K562 (cell line): ENCODE results near the gene PIH1D1. TPM values are rescaled to one million over a fixed set of nuclear protein-coding genes. Genes with fewer than 3 reads are reported as not detected.

ENCODE experiments used
- ASH1L ChIP-seq: fragments of 450-650 bp; IDR thresholded peaks from 2 replicates; pipeline ENCODE4 v1.6.1; 2018; ENCODE audit warnings: borderline replicate concordance, mild to moderate bottlenecking, low read depth; ENCODE audit not compliant: partially characterized antibody
- BMI1 ChIP-seq: fragments of 150-350 bp; IDR thresholded peaks from 2 replicates; pipeline ENCODE4 v1.6.1; 2014; ENCODE audit warnings: low read length
- CC2D1A ChIP-seq: fragments of 450-650 bp; IDR thresholded peaks from 2 replicates; pipeline ENCODE4 v1.6.1; 2017; ENCODE audit warnings: mild to moderate bottlenecking
- CREM ChIP-seq: IDR thresholded peaks from 2 replicates; pipeline ENCODE4 v1.6.1; 2014; ENCODE audit warnings: antibody characterized with exemption, low read depth
- EP300 ChIP-seq: IDR thresholded peaks from 2 replicates; pipeline ENCODE4 v1.6.1; 2012; ENCODE audit warnings: low read length, improper control_type of control experiment
- FOXP1 ChIP-seq: sonication (generic); formaldehyde crosslinking; IDR thresholded peaks from 2 replicates; pipeline ENCODE4 v1.8.0; 2022; ENCODE audit warnings: mild to moderate bottlenecking, missing genetic modification reagents
- KLF16 ChIP-seq: IDR thresholded peaks from 2 replicates; pipeline ENCODE4 v1.6.1; 2016; ENCODE audit warnings: antibody characterized with exemption
- NEUROD1 ChIP-seq: fragments of 150-350 bp; IDR thresholded peaks from 2 replicates; pipeline ENCODE4 v1.6.1; 2014; ENCODE audit warnings: borderline replicate concordance, low read length, low read depth; ENCODE audit not compliant: partially characterized antibody
- PHF21A ChIP-seq: fragments of 450-650 bp; IDR thresholded peaks from 2 replicates; pipeline ENCODE4 v1.6.1; 2017; ENCODE audit warnings: low read depth, borderline replicate concordance
- PKNOX1 ChIP-seq: fragments of 450-650 bp; IDR thresholded peaks from 2 replicates; pipeline ENCODE4 v1.6.1; 2016
- RREB1 ChIP-seq: fragments of 250-450 bp; sonication (Bioruptor Pico); IDR thresholded peaks from 2 replicates; pipeline ENCODE4 v1.4.0; 2020
- RUNX1 ChIP-seq: sonication (generic); IDR thresholded peaks from 2 replicates; pipeline ENCODE4 v1.6.1; 2016; ENCODE audit warnings: antibody characterized with exemption, low read depth
- ZNF395 ChIP-seq: fragments of 200-800 bp; sonication (Bioruptor generic); IDR thresholded peaks from 2 replicates; pipeline ENCODE4 v1.6.1; 2017; ENCODE audit warnings: missing genetic modification characterization, missing compliant biosample characterization
- ZNF512 ChIP-seq: IDR thresholded peaks from 2 replicates; pipeline ENCODE4 v1.6.1; 2016; ENCODE audit warnings: missing genetic modification characterization, missing compliant biosample characterization
- ZNF589 ChIP-seq: fragments of 200-800 bp; sonication (Bioruptor generic); IDR thresholded peaks from 2 replicates; pipeline ENCODE4 v1.6.1; 2016; ENCODE audit warnings: low read depth, missing genetic modification characterization, missing compliant biosample characterization
- ZNF668 ChIP-seq: fragments of 250-450 bp; sonication (Bioruptor Pico); IDR thresholded peaks from 2 replicates; pipeline ENCODE4 v1.8.0; 2022; ENCODE audit warnings: mild to moderate bottlenecking, inconsistent platforms
- polyA plus RNA-seq, 8 experiments: library from polyadenylated mRNA; depleted of rRNA in 4 of 8; stranded (reverse) in 5 of 8; unstranded in 3 of 8; fragments of >200 nt; fragmentation: Nextera tagmentation in 2 of 8; fragmentation: Illumina TruSeq in 1 of 8; extraction: Ambion mirVana in 2 of 8; extraction: Trizol in 1 of 8; gene quantifications; 2 replicates each; pipeline versions ENCODE4 v1.2.1 to v1.2.3, GENCODE V29; 2011 to 2014; ENCODE audit warnings: inconsistent platforms in 1 of 8, missing spikeins in 1 of 8
- total RNA-seq, 7 experiments: library from RNA; depleted of rRNA in 6 of 7; stranded (reverse); fragments of >200 nt in 6 of 7; fragmentation: Illumina TruSeq in 2 of 7; extraction: Trizol in 2 of 7; gene quantifications; 2 replicates each; pipeline versions ENCODE4 v1.2.1 to v1.2.3, GENCODE V29; 2011 to 2021; ENCODE audit warnings: low replicate concordance in 1 of 7

Gene PIH1D1
- total and polyA plus RNA-seq, 9 of the 15 experiments (the other 6 are each of a cell fraction or from before 2014, with no cell fraction given) = 26.5 to 224 (median 137) TPM

- TF ChIP-seq RREB1 = no peak
- TF ChIP-seq CREM = no peak
- TF ChIP-seq KLF16 = no peak
- no peak for TF ChIP-seq ZNF512 (tag)
- no peak for TF ChIP-seq CC2D1A
- no peak for TF ChIP-seq ASH1L
- TF ChIP-seq FOXP1 = no peak
- TF ChIP-seq NEUROD1 = no peak
- TF ChIP-seq PKNOX1 = peak; percentile 50; the same call in 1 of the 2 replicates
- no peak for TF ChIP-seq BMI1
- peak; percentile 98 for TF ChIP-seq PHF21A
- TF ChIP-seq ZNF395 (CRISPR knock-in tag) = no peak
- TF ChIP-seq EP300 = 0 out of 2 replicates have a peak, but pooled peaks have one; percentile 9
- no peak for TF ChIP-seq RUNX1
- TF ChIP-seq ZNF668 = no peak
- no peak for TF ChIP-seq ZNF589 (CRISPR knock-in tag)
Measured at GRCh38 chr19:49430172-49430677, 21.4 kb downstream of the PIH1D1 start (continued).
